GM18867 (cell line): ENCODE results near the gene MYLK.
"Not testable (repeated sequence)": the region's sequence is repeated elsewhere in the genome, so short reads cannot be mapped to it uniquely, and the experiment has no call there.

ENCODE experiments used
- ATAC-seq: cut with Tn5 transposase; IDR thresholded peaks from one replicate; pipeline ENCODE4 v1.9.1; 2021; ENCODE audit warnings: mild to moderate bottlenecking, moderate library complexity; ENCODE audit not compliant: unreplicated experiment

MYLK gene, protein sequence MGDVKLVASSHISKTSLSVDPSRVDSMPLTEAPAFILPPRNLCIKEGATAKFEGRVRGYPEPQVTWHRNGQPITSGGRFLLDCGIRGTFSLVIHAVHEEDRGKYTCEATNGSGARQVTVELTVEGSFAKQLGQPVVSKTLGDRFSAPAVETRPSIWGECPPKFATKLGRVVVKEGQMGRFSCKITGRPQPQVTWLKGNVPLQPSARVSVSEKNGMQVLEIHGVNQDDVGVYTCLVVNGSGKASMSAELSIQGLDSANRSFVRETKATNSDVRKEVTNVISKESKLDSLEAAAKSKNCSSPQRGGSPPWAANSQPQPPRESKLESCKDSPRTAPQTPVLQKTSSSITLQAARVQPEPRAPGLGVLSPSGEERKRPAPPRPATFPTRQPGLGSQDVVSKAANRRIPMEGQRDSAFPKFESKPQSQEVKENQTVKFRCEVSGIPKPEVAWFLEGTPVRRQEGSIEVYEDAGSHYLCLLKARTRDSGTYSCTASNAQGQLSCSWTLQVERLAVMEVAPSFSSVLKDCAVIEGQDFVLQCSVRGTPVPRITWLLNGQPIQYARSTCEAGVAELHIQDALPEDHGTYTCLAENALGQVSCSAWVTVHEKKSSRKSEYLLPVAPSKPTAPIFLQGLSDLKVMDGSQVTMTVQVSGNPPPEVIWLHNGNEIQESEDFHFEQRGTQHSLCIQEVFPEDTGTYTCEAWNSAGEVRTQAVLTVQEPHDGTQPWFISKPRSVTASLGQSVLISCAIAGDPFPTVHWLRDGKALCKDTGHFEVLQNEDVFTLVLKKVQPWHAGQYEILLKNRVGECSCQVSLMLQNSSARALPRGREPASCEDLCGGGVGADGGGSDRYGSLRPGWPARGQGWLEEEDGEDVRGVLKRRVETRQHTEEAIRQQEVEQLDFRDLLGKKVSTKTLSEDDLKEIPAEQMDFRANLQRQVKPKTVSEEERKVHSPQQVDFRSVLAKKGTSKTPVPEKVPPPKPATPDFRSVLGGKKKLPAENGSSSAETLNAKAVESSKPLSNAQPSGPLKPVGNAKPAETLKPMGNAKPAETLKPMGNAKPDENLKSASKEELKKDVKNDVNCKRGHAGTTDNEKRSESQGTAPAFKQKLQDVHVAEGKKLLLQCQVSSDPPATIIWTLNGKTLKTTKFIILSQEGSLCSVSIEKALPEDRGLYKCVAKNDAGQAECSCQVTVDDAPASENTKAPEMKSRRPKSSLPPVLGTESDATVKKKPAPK (N-terminal part only)

DNA sequence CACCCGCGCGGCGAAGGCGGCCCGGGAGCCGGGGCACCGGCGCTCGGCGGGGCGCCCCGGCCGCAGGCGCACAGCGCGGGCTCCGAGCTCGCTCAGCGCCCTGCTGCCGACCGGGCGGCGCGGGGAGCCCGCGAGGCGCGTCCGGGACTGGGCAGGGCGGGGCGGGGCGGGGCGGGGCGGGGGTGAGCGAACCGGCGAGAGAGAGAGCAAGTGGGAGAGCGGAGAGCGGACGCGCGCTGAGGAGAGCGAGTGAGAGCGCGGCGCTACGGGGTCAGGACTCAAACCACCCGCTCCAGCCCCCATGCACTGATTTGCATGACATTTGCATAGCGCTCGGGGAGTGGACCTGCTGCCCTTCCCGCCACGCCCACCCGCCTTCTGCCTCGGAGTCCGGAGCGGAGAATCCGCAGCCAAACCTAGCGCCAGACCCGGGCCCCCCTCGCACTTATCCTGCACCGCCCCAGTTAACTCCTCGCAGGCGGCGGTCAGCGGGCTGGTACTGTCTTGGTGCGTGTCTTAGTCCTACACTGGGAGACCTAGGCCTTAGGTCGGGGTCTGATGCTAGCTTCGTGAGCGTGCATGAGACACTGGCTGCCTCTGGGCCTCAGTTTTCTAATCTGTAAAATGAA is at the start of gene MYLK:
MYLK (minus strand) TSS at position 130 of the 629 bp plus-strand sequence. CDS start 90,491 bp downstream, outside the sequence.
- peak; percentile 82 for ATAC-seq

DNA sequence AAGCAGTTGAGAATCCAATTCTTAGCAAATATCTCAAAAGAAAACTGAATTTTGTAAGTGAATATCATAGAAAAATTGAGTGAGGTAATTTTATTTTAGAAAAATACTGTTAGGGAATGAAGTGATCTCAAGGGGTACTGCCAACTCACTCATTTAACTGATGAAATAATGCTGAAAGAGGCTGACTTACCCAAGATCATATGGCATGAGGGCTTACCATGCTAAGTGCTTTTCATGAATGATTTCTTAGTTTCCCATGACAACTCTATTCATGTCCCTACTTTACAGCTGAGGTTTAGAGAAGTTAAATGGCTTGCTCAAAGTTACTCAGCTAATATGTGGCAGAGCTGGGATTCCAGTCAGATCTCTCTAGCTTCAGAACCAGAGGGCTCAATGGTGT is 46.3 kb upstream of the MYLK start:
- no peak for ATAC-seq

DNA sequence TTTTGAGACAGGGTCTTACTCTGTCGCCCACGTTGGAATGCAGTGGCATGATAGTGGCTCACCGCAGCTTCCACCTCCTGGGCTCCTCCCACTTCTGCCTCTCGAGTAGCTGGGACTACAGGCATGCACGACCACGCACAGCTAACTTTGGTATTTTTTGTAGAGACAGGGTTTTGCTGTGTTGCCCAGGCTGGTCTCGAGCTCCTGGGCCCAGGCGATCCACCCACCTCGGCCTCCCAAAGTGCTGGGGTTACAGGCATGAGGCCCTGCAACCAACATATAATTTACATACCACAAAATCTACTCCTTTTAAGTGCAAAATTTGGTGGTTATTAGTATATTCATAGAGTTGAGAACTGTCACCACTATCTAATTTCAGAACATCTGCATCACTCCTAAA is 45.2 kb upstream of the MYLK start:
- ATAC-seq, result no peak

DNA sequence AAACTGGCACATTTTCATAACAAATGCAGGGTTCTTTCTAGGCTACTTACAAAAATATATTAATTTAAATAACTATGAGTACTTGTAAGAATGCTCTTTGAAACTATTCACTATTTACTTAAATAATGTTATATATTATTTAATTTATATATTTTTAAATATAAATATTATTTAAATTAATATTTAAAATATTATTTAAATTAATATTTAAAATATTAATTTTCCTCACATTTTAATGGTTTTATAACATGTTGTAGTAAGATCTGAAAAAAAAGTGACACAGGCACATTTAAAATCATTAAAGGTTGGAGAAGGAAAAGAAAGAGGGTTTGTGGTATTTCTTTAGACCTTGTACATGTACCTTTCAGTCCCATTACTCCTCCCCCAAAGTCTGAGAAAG is 42.3 kb upstream of the MYLK start:
- ATAC-seq, result no peak

DNA sequence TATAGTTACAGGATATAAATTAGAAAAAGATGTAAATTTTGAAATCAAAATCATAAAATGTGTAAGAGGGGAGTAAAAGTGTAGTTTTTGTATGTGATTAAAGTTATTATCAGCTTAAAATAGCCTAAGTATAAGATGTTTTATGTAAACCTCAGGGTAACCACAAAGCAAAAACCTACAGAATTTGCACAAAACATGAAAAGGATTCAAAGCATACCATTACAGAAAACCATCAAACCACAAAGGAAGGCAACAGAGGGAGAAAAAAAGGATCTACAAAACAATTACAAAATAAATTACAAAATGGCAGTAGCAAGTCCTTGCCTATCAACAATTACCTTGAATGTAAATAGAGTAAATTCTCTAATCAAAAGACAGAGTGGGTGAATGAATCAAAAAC is 36.7 kb upstream of the MYLK start:
- no peak for ATAC-seq

DNA sequence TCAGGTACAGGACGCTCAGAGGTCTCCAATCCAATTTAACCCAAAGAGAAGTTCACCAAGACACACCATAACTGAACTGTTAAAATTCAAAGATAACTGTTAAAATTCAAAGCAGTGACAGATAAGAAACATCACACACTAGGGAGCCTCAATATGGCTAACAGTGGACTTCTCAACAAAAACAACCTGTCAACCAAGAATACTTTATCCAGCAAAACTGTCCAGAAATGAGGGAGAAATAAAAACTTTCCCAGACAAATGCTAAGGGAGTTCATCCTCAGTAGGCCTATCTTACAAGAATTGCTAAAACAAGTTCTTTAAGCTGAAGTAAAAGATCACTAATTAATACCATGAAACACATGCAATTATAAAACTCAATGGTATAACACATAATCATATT is 36.3 kb upstream of the MYLK start:
- no peak for ATAC-seq

DNA sequence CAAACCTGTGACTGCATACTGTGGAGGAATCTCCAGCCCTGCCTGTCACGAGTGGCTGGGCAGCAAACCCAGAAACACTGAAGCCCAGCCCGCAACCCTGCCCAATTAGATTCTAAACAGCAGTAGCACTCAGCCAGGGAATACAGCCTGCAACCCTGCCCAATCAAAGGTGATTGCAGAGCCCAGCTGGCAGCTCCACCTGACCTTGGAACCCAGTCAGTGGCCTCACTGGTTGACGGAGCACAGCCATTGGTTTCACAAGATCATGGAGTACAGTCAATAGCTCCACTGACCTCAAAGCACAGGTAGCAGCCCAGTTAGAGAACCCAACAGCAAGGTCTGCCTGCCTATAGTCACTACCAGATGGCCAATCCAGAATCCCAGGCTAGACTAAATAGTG is 35.2 kb upstream of the MYLK start:
- no peak for ATAC-seq

DNA sequence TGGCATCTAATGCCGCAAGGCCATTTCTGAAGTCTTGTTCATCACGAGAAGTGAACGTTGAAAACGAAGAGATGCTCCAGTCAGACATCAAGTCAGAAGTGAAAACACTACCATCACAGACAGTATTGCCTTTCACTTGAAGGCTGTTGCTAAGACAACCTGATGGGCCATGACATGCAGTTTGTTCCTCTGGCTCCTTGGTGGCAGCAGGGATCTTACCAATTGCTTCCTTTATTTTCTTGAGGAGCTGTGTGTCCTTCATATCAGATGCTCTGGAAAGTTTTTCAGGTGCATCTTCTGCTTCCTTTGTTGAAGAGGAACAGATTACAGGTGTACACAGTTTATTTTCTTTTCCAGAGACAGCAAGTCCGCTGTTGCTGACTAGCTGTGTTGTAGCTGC is 30.7 kb upstream of the MYLK start:
- no peak for ATAC-seq

DNA sequence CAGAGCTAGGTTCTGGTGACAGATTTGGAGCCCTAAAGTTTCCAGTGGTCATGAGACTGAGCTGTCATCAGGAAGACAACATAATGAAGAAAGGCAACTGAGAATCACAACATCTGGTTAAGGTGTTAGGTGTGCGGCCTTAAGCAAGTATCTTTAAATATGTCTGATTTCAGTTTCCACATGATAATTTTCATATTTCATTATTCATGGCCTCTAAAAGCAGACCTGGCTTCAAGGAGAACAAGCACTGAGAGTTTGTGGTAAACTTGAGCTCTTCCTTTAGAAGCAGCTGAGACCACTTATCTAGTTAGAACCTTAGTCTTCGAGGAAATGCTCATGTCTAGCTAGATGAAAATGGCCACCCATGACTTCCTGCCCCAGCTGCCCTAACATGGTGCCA is 25.7 kb upstream of the MYLK start:
- peak; percentile 92 for ATAC-seq

DNA sequence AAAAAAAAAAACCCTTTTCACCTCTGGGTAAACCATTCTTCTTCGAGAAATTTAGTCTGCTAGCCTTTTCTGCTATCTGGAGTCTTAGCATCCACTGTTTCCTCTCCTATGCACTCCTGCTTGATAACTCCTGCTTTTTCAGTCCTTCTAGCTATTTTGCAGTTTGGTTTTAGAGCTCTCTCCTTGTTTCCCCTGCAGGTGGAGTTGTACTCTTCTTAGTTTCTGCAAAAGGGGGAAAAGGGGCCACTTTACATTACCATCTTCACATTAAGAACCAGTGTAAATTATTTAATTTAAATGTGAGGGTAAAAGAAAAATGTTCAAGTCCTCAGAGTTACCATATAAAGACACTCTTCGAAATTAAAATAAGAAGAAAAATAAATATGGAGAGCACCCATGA is 23.6 kb upstream of the MYLK start:
- ATAC-seq, result no peak

DNA sequence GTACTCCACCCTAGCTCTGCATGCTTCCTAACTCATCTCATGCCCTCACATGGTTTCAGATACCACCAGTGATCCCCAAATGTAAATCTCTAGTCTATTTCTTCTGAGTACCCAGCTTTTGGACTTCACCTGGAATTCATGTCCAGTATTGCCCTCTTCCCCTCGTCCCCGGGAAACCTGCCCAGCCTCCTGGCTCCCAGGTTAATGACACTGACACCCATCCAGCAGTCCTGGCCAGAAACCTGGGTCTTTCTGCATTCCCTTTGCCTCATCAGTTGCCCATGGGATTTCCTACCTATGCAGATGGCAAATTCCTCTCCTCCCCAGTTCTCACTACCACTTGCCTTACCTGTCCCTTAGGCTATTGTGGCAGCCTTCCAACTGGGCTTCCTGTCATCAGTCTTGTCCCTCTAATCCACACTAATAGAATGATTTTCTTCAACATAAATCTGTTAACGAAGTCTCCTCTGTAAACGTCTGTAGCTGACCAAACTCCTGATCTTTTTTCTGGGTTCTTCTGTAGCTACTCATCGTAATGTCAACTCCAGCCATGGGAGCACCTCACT is 15.3 kb upstream of the MYLK start:
- no peak for ATAC-seq

DNA sequence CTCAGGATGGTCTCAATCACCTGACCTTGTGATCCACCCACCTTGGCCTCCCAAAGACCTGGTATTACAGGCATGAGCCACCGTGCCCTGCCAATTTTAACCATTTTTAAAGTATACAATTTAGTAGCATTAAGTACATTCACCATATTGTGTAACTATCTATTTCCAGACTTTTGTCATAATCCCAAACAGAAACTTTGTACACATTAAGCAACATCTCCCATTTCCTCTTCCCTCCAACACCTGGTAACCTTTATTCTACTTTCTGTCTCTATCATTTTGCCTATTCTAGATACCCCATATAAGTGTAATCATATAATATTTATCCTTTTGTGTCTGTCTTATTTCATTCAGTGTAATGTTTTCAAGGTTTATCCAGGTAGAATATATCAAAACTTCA is 8.9 kb upstream of the MYLK start:
- no peak for ATAC-seq

DNA sequence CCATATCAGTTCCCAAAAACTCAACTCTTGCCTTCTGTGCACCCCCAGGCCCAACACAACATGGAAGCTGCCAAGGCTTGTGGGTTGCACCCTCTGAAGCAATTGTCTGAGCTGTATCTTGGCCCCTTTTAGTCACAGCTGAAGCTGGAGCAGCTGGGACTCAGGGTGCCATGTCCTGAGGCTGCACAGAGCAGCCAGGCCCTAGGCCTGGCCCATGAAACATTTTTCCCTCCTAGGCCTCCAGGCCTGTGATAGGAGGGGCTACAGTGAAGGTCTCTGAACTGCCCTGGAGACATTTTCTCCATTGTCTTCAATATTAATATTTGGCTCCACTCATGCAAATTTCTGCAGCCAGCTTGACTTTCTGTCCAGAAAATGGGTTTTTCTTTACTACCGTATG is 8.1 kb upstream of the MYLK start:
- no peak for ATAC-seq

DNA sequence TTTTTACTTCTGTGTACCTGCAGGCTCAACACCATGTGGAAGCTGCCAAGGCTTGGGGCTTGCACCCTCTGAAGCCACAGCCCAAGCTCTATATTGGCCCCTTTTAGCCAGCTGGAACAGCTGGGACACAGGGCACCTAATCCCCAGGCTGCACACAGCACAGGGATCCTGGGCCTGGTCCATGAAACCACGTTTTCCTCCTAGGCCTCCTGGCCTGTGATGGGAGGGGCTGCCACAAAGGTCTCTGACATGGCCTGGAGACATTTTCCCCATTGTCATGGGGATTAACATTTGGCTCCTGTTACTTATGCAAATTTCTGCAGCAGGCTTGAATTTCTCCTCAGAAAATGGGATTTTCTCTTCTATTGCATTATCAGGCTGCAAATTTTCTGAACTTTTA is 6.9 kb upstream of the MYLK start:
- ATAC-seq, result not testable (repeated sequence)

DNA sequence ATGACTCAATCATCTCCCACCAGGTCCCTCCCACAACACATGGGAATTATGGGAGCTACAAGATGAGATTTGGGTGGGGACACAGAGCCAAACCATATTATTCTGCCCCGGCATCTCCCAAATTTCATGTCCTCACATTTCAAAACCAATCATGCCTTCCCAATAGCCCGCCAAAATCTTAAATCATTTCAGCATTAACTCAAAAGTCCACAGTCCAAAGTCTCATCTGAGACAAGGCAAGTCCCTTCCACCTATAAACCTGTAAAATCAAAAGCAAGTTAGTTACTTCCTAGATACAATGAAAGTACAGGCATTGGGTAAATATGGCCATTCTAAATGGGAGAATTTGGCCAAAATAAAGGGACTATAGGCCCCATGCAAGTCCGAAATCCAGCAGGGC is 6.0 kb upstream of the MYLK start:
- not testable (repeated sequence) for ATAC-seq

DNA sequence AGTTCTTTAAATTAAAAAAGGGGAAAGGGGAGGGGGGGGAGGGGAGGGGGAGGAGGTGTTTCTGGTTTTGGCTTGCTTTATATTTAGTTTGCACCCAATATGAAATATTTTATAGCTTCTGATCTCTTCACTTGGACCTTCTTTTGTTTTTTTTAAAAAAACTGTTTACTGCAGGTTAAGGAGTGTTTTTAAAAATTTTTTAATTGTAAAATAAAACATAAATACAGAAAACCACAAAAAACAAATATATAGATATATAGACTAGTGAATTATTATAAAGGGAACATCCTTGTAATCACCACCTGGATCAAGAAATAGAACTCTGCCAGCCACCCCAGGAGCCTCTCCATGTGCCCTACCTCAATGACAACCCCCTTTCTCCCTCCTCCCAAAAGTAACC is 861 bp upstream of the MYLK start:
- no peak for ATAC-seq

DNA sequence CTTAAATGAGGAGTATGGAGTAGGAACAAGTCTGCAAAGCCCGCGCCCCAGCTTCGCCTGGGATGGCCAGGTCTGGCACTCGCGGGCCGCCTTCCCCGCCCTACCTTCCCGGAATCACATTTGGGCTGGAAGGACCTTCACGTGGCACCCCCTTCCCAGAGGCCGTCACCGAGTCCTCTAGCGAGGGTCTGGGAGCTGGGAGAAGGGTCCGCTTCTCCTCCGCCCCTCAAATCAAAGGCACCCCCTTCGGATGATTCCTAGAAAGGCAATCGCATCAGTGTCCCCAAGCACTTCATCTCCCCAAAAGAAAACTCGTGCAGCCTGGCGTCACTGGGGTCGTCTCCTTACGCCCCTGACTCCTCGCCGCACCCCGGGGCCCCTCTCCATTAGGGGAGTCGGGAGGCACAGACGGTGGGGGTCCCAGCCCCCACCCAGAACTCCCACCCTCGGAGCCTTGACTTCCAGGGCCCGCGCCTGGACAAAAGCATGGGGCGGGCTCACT is 380 bp downstream of the MYLK start:
- ATAC-seq, result no peak

DNA sequence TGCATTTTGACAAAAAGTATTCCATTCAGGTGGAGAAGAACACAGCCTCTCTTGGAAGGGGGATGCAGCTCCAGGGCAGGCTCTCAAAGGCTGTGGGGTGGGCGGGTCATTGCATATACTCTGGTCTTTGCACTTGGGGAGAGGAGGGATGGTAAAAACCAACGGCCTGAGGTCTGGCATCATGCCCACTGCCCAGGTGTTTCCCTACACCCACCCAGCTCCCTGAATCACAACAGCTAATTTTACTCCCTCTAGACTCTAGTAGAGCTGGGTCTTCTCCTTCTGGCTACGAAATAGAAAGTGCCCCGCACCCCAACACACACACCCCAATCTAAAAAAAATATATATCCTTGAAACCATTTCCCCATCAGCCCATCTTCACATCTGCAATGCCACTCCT is 1.0 kb downstream of the MYLK start:
- ATAC-seq, result no peak

DNA sequence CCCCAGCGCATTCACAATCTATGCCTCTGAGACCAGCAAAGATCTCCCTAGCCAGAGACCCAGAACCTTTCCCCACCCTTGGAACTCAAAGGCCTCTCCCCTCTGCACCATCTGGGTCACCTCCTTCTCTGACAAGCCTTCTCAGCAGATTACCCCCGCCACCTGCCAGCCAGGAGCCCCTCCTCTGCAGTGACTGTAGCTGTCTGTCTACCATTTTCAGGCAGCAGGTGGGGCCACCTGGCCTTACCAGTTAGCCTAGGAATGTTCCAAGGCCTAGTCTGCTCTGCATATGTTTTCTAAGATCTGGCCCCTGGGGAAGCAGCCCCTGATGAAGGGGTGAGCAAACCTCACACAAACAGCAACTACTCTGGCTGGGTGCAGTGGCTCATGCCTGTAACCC is 2.4 kb downstream of the MYLK start:
- ATAC-seq, result no peak

DNA sequence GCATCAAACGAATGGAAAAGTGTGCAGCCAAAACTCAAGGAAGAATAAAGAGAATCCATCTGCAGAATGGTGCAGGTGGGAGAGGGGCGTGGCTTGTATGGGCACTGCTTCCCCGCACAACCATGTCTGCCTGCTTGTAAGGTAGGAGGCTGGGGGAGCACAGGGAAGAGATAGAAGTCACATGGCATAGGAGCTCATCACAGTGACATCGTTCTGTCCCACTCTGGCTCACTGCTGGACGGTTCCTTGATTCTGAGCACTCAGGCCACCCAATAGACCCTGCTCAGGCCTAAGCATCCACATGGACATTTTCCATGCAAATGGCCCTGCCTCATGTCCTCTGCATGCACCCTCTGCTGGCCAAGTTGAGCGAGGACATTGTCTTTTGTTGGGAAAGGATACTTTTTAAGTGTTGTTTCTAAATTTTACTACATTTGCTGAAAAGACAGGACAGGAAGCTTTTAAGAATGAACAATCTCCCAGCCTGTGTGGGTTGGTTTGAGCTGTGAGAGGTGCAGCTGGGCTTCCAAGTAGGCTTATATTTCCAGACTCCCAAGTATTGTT is 3.1 kb downstream of the MYLK start:
- ATAC-seq, result no peak
